DND-41 (cell line): ENCODE results near the gene OR52J3.

Experiments used
- ATAC-seq: fragments of 200-7000 bp; cut with Tn5 transposase; 3 replicates; pipeline ENCODE4 v1.9.1; 2021; ENCODE audit warnings: low read depth; ENCODE audit not compliant: insufficient read depth
- DNase-seq: peaks from one replicate; pipeline ENCODE4 v3.0.0-alpha.2; 2020
- H2AFZ ChIP-seq: 2 replicates; pipeline ENCODE4 v1.6.0; 2012; ENCODE audit warnings: low read depth, low read length
- H3K27ac ChIP-seq: 2 replicates; pipeline ENCODE4 v1.5.1; 2012; ENCODE audit warnings: low read length, inconsistent platforms
- H3K27me3 ChIP-seq: fragments of 200-600 bp; sonication (generic); 2 replicates; pipeline ENCODE4 v1.6.0; 2012; ENCODE audit warnings: low read length, mild to moderate bottlenecking, inconsistent platforms; ENCODE audit not compliant: insufficient read depth, poor library complexity
- H3K36me3 ChIP-seq: 2 replicates; pipeline ENCODE4 v1.5.1; 2012; ENCODE audit warnings: low read length, inconsistent platforms; ENCODE audit not compliant: insufficient read depth
- H3K4me1 ChIP-seq: 2 replicates; pipeline ENCODE4 v1.5.1; 2012; ENCODE audit warnings: mild to moderate bottlenecking, low read length; ENCODE audit not compliant: insufficient read depth
- H3K4me2 ChIP-seq: 2 replicates; pipeline ENCODE4 v1.6.0; 2012; ENCODE audit warnings: mild to moderate bottlenecking, moderate library complexity, low read length, inconsistent platforms; ENCODE audit not compliant: insufficient read depth
- H3K4me3 ChIP-seq, 2 experiments: fragments of 200-600 bp in 1 of 2; shearing (Covaris generic) in 1 of 2; 2 replicates each; pipeline ENCODE4 v1.5.1; 2012 to 2016; ENCODE audit warnings: inconsistent platforms in 2 of 2, low read length in 2 of 2, mild to moderate bottlenecking in 2 of 2, low read depth in 1 of 2, moderate library complexity in 1 of 2
- H3K79me2 ChIP-seq: 2 replicates; pipeline ENCODE4 v1.6.0; 2012; ENCODE audit warnings: low read length, inconsistent platforms; ENCODE audit not compliant: insufficient read depth
- H3K9ac ChIP-seq: 2 replicates; pipeline ENCODE4 v1.6.0; 2012; ENCODE audit warnings: low read depth, mild to moderate bottlenecking, inconsistent platforms, low read length, moderate library complexity
- H3K9me3 ChIP-seq: 2 replicates; pipeline ENCODE4 v1.5.1; 2012; ENCODE audit warnings: low read length, moderate library complexity, mild to moderate bottlenecking, inconsistent platforms; ENCODE audit not compliant: insufficient read depth, severe bottlenecking
- H4K20me1 ChIP-seq: 2 replicates; pipeline ENCODE4 v1.6.0; 2012; ENCODE audit warnings: low read length; ENCODE audit not compliant: insufficient read depth
- EZH2 ChIP-seq: IDR thresholded peaks from 3 replicates; pipeline ENCODE4 v1.6.1; 2012; ENCODE audit warnings: borderline replicate concordance, low read depth, mild to moderate bottlenecking, moderate library complexity, low read length, inconsistent platforms; ENCODE audit not compliant: severe bottlenecking
- TF ChIP-seq, protein P1 (sequence below): IDR thresholded peaks from 2 replicates; pipeline ENCODE4 v1.5.1; 2012; ENCODE audit warnings: borderline replicate concordance, low read length, moderate library complexity, mild to moderate bottlenecking; ENCODE audit not compliant: poor library complexity, severe bottlenecking; ENCODE audit errors: extremely low read depth

The OR52J3 gene

DNA sequence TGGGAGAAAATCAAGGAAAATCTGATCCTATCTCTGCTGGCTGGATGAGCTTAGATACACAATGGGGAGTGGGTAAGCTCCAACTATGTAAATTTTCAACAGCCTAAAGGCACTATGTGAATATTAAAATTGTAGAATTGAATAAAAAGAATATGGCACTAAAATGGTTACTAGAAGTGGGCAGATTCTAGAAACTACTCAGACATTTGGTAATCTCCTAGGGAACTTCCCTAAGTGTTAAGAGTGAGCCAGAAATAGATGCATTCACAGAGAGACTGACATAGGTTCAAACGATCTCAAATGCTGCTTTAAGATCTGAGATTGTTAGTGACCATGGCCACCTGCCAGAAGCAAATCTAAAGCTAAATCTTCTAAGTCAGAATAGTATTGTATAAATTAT lies 18.7 kb downstream of the OR52J3 start:
- no peak overlapping the region for H3K27ac ChIP-seq

DNA sequence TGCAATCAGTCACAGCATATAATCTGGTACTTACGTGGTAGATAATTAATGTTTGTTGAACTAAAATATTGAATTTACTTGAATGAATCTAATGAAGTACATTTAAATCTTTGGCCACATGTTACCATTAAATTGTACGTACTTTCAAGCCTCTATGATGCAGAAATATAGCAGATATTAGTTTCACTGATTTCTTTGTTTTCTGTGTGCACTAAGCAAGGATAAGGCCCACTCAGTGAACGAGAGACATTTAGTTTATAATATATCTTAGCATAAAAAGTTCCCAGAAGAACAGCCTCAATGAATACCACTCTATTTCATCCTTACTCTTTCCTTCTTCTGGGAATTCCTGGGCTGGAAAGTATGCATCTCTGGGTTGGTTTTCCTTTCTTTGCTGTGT lies 22.9 kb downstream of the OR52J3 start, which contains the start of gene OR52E1:
Gene OR52E1, plus strand, starts transcription at position 301 of the 400 bp plus-strand sequence.
- Histone ChIP-seq H3K79me2 (no peaks in the 10 kb centered on the region), H3K36me3 (no peaks in the 10 kb centered on the region), H2AFZ (no peak within 1 kb of the TSS), H3K27me3 (no peaks in the 10 kb centered on the region), H3K4me2 (no peak within 1 kb of the TSS), H3K27ac (no peak within 1 kb of the TSS), H3K4me1 (no peaks in the 10 kb centered on the region), H4K20me1 (no peaks in the 10 kb centered on the region), H3K9ac (no peak within 1 kb of the TSS), H3K9me3 (no peaks in the 10 kb centered on the region), H3K4me3 (no peak within 1 kb of the TSS)
- TF ChIP-seq, protein P1, sequence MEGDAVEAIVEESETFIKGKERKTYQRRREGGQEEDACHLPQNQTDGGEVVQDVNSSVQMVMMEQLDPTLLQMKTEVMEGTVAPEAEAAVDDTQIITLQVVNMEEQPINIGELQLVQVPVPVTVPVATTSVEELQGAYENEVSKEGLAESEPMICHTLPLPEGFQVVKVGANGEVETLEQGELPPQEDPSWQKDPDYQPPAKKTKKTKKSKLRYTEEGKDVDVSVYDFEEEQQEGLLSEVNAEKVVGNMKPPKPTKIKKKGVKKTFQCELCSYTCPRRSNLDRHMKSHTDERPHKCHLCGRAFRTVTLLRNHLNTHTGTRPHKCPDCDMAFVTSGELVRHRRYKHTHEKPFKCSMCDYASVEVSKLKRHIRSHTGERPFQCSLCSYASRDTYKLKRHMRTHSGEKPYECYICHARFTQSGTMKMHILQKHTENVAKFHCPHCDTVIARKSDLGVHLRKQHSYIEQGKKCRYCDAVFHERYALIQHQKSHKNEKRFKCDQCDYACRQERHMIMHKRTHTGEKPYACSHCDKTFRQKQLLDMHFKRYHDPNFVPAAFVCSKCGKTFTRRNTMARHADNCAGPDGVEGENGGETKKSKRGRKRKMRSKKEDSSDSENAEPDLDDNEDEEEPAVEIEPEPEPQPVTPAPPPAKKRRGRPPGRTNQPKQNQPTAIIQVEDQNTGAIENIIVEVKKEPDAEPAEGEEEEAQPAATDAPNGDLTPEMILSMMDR, result no peak
- TF ChIP-seq EZH2, result no peak
- DNase-seq (no peak), ATAC-seq (no peak)

More for the DNA sequence above, 18.7 kb downstream of the OR52J3 start:
- H3K9ac ChIP-seq, result no peak overlapping the region
- no peak for TF ChIP-seq EZH2
- TF ChIP-seq, protein P1, result no peak
- no peaks in the 10 kb centered on the region for H3K4me1 ChIP-seq
- DNase-seq, result no peak
- H3K9me3 ChIP-seq, result no peaks in the 10 kb centered on the region
- H3K79me2 ChIP-seq, result no peaks in the 10 kb centered on the region
- H3K4me2 ChIP-seq, result no peak overlapping the region
- H3K27me3 ChIP-seq, result no peaks in the 10 kb centered on the region
- no peaks in the 10 kb centered on the region for H4K20me1 ChIP-seq
- ATAC-seq, result no peak
- H3K4me3 ChIP-seq, result no peak overlapping the region
- H2AFZ ChIP-seq, result no peak overlapping the region
- no peaks in the 10 kb centered on the region for H3K36me3 ChIP-seq

DNA sequence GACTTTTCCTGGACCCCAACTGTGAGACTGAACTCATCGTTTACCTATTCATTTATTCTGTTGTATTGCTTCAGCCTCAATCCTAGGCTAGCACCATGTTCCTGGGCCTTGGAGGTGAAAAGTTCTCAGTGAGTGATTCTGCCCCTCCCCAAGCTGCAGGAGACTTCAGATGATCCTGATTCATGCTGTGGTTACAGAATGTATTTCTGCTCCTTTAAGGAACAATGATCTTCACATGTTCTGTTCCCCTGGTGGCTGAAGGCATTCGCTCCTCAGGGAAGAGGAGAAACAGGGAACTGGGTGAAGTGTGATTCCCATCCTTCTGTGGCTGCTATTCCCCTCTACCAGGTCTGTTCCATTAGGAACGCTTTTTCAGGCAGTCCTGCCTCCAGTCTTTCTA lies 25.5 kb downstream of the OR52J3 start:
- H3K9ac ChIP-seq, result no peak overlapping the region
- H3K79me2 ChIP-seq, result no peaks in the 10 kb centered on the region
- no peak overlapping the region for H2AFZ ChIP-seq
- H3K4me3 ChIP-seq, result no peak overlapping the region
- no peaks in the 10 kb centered on the region for H3K9me3 ChIP-seq
- H3K27ac ChIP-seq, result no peak overlapping the region
- no peak overlapping the region for H3K4me2 ChIP-seq
- no peak for TF ChIP-seq EZH2
- TF ChIP-seq, protein P1, result no peak
- H3K36me3 ChIP-seq, result no peaks in the 10 kb centered on the region
- DNase-seq (no peak), ATAC-seq (no peak)
- no peaks in the 10 kb centered on the region for H3K4me1 ChIP-seq
- H4K20me1 ChIP-seq, result no peaks in the 10 kb centered on the region
- H3K27me3 ChIP-seq, result no peaks in the 10 kb centered on the region

DNA sequence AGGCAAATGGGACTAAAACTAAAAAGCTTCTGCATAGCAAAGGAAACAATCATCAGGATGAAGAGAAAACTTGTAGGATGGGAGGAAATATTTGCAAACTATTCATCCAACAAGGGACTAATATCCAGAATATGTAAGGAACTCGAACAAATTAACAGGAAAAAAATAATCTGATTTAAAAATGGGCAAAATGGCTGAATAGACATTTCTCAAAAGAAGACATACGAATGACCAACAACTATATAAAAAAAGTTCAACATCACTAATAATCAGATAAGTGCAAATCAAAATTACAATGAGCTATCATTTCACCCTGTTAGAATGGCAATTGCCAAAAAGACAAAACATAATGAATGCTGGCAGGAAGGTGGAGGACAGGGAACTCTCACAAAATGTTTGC lies 35.1 kb downstream of the OR52J3 start:
- no peaks in the 10 kb centered on the region for H4K20me1 ChIP-seq
- H3K27me3 ChIP-seq, result no peaks in the 10 kb centered on the region
- ATAC-seq (no peak), DNase-seq (no peak)
- H3K79me2 ChIP-seq, result no peaks in the 10 kb centered on the region
- no peak overlapping the region for H3K9ac ChIP-seq
- H3K4me1 ChIP-seq, result no peaks in the 10 kb centered on the region
- H3K4me3 ChIP-seq, result no peak overlapping the region
- H3K36me3 ChIP-seq, result no peaks in the 10 kb centered on the region
- no peak overlapping the region for H3K4me2 ChIP-seq
- H2AFZ ChIP-seq, result no peak overlapping the region
- TF ChIP-seq EZH2, result no peak
- TF ChIP-seq, protein P1, result no peak
- no peaks in the 10 kb centered on the region for H3K9me3 ChIP-seq
- H3K27ac ChIP-seq, result no peak overlapping the region
